Left lung (tissue), 10 donors: ENCODE measurements around the gene TMEM127. TPM values are rescaled to one million over a fixed set of nuclear protein-coding genes. Genes with fewer than 3 reads are reported as not detected.

Experiments
- ATAC-seq: fragments of 200-7000 bp; cut with Tn5 transposase; one replicate; pipeline ENCODE4 v1.9.1; 2020; ENCODE audit warnings: moderate library complexity
- DNase-seq, 4 donors: peaks; one replicate each; pipeline ENCODE4 v3.0.0-alpha.2; 2013 to 2020
- H3K27ac ChIP-seq, 2 donors: fragments of 200-600 bp; sonication (generic) in 1 of 2; one replicate each; pipeline versions ENCODE4 v1.5.0 to v1.8.0; 2020 to 2021
- H3K27me3 ChIP-seq, 2 donors: fragments of 200-600 bp; sonication (generic) in 1 of 2; one replicate each; pipeline versions ENCODE4 v1.5.0 to v1.8.0; 2020 to 2021
- H3K36me3 ChIP-seq, 2 donors: fragments of 200-600 bp; sonication (generic) in 1 of 2; one replicate each; pipeline versions ENCODE4 v1.5.0 to v1.8.0; 2020 to 2021
- H3K4me1 ChIP-seq, 2 donors: fragments of 200-600 bp; one replicate each; pipeline ENCODE4 v1.8.0; 2021
- H3K4me3 ChIP-seq, 2 donors: fragments of 200-600 bp; sonication (generic) in 1 of 2; one replicate each; pipeline versions ENCODE4 v1.5.0 to v1.8.0; 2020 to 2021; ENCODE audit warnings: mild to moderate bottlenecking in 1 of 2
- H3K9me3 ChIP-seq, 2 donors: fragments of 200-600 bp; sonication (generic) in 1 of 2; one replicate each; pipeline versions ENCODE4 v1.5.0 to v1.8.0; 2020 to 2021
- CTCF ChIP-seq, 2 donors: fragments of 200-600 bp; sonication (generic) in 1 of 2; IDR thresholded peaks; one replicate each; pipeline versions ENCODE4 v1.5.0 to v1.8.0; 2021; ENCODE audit warnings: antibody characterized with exemption in 2 of 2
- intact Hi-C, 2 donors: fragments of 100-400 bp; cut with DNase I; formaldehyde crosslinking; loops; one replicate each; pipeline versions ENCODE4 v1.11.2 to v1.14.2; 2022
- polyA plus RNA-seq, 6 donors: library from polyadenylated mRNA; unstranded; fragments of 120-200 nt; gene quantifications; one replicate each; pipeline ENCODE4 v1.2.1, GENCODE V29; 2013; ENCODE audit not compliant: insufficient read length in 6 of 6
- total RNA-seq, 2 donors: library from RNA; stranded (reverse); fragmentation: NEBNext Ultra II Directional; extraction: Animal tissue kit (Norgen Biotek cat#: 25700); gene quantifications; one replicate each; pipeline ENCODE4 v1.2.1, GENCODE V29; 2021
- donor health status: DM: no; HTN: yes; CAD: no.
- donor health status: DM: no; HTN: no; CAD: no.

The TMEM127 gene
- total and polyA plus RNA-seq, 8 donors, result 29.1 to 79.9 (median 34.5) TPM

- DNase-seq, result no peak
- Histone ChIP-seq H3K9me3 (no peaks in the 10 kb centered on the region), H3K36me3 (no peaks in the 10 kb centered on the region), H3K4me3 (no peak overlapping the region), H3K27ac (peak overlapping the region; percentile 83 to 96), H3K27me3 (no peaks in the 10 kb centered on the region), H3K4me1 (peaks cover 0 to 40% of the 10 kb centered on the region in 2 donors)
- ATAC-seq, result no peak
- no peak for TF ChIP-seq CTCF (IDR thresholded peaks at IDR 0.05)
- intact Hi-C loops, result no loop called here
These were observed 24.6 kb downstream of the TMEM127 start for GRCh38 chr2:96241227-96241626.

- no peaks in the 10 kb centered on the region for H3K9me3 ChIP-seq
- H3K36me3 ChIP-seq, result no peaks in the 10 kb centered on the region
- intact Hi-C loops, result no loop called here
- H3K4me1 ChIP-seq, result peaks cover 0 to 32% of the 10 kb centered on the region in 2 donors
- no peak for DNase-seq
- H3K27me3 ChIP-seq, result no peaks in the 10 kb centered on the region
- ATAC-seq, result no peak
- no peak for TF ChIP-seq CTCF (IDR thresholded peaks at IDR 0.05)
- H3K27ac ChIP-seq, result peak overlapping the region in 1 of 2 donors; percentile 96
- H3K4me3 ChIP-seq, result no peak overlapping the region
These were observed 25.3 kb downstream of the TMEM127 start for GRCh38 chr2:96240341-96241038.

GRCh38 chr2:96239745-96240264 lies 26.0 kb downstream of the TMEM127 start:
- TF ChIP-seq CTCF (IDR thresholded peaks at IDR 0.05), result no peak
- intact Hi-C loops, result no loop called here
- DNase-seq, result no peak
- Histone ChIP-seq H3K27me3 (no peaks in the 10 kb centered on the region), H3K27ac (no peak overlapping the region), H3K4me3 (no peak overlapping the region), H3K36me3 (no peaks in the 10 kb centered on the region), H3K9me3 (no peaks in the 10 kb centered on the region), H3K4me1 (peaks cover 0 to 25% of the 10 kb centered on the region in 2 donors)
- no peak for ATAC-seq

- Histone ChIP-seq H3K36me3 (no peaks in the 10 kb centered on the region), H3K4me1 (peaks cover 0 to 29% of the 10 kb centered on the region in 2 donors), H3K27ac (no peak overlapping the region), H3K9me3 (no peaks in the 10 kb centered on the region), H3K4me3 (no peak overlapping the region), H3K27me3 (no peaks in the 10 kb centered on the region)
- intact Hi-C loops, result no loop called here
- DNase-seq, result no peak
- TF ChIP-seq CTCF (IDR thresholded peaks at IDR 0.05), result no peak
- ATAC-seq, result no peak
These were observed 26.7 kb downstream of the TMEM127 start for GRCh38 chr2:96239091-96239490.

- no peak for ATAC-seq
- no peak for DNase-seq
- no peaks in the 10 kb centered on the region for H3K9me3 ChIP-seq
- intact Hi-C loops, result no loop called here
- TF ChIP-seq CTCF (IDR thresholded peaks at IDR 0.05), result no peak
- no peak overlapping the region for H3K27ac ChIP-seq
- H3K36me3 ChIP-seq, result no peaks in the 10 kb centered on the region
- H3K27me3 ChIP-seq, result no peaks in the 10 kb centered on the region
- H3K4me1 ChIP-seq, result peaks cover 0 to 35% of the 10 kb centered on the region in 2 donors
- H3K4me3 ChIP-seq, result no peak overlapping the region
These were observed 27.5 kb downstream of the TMEM127 start for GRCh38 chr2:96238266-96238665.
